DMS153 treated with DMSO at 0.1 percent for 48 hours (cell line): ENCODE measurements around the gene NFS1.
A peak's percentile ranks its signal among the peaks of the same experiment; 100 is the strongest.

Experiments
- DNase-seq: peaks from one replicate; lab custom pipeline; 2025; ENCODE audit not compliant: unreplicated experiment; lab: John Stamatoyannopoulos, UW

The NFS1 gene

DNA sequence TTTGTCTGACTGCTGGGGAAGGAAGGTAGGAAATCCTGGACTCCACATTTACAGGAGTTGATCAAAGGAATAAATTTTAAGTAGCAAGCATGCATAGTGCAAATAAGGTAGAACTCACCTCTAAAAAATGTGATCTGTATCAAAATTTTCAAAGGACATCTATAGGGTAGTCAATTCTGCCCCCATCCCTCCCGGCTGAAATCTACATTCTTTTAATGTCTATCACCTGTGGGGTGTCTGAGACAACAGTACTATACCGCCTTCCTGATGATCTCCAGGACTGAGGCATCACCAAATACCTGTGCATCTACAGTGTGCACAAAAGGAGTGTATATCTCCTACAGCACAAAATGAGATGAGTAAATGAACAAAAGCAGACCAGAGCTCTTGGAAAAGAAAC, 54.3 kb downstream of the NFS1 start:
- no peak for DNase-seq

DNA sequence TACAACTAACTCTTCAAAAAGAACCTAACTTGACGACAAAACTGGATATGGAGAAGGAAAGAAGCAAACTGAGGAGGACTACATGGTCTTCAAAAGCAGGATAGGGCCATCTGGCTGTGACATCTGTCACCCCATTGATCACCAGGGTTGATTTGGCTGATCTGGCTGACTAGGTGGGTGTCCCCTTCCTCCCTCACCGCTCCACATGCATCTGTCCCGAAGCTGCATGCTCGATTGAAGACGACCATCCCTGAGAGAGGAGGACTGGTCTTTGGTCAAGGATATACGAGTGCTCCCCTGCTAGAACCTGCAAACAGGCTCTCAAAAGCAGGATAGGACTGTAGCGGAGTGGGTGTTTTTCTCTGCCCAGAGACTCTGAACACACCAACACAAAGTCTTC, 56.1 kb downstream of the NFS1 start:
- DNase-seq: no peak

DNA sequence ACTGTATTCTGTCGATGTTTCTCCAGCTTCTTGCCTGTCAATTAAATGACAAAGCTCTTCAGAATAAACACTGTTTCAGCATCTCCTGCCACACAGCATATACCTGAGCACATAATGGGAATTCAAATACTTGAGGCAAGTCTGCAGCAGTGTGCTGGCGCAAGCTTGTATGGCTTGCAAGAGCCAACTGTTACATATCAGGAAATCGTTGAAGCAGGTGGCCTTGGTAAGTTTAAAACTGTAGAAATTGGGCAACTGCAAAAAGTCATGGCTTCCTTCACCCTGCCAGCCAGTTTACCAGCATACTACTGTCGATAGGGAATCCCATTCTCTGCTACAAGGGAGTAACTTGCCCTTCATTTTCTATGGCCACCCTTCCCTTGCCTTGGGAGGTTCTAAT, 57.4 kb downstream of the NFS1 start:
- DNase-seq: no peak

DNA sequence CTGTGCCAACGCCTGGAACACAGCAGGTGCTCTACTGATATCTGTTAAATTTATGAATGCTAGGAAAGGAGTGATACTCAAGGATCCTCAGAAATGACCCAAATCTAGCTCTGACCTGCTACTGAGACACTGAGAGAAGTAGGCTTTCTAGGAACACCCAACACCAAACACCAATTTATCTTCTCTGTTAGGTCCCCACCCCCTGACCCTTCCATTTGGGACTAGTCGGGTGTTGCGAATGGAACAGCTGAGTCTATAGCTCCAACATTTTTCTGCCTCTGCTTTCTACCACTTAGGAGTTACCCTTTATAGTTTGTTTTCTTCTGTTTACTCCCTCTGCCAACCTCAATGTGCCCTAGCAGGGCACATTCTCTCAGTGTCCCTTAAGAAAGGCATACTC, 58.4 kb downstream of the NFS1 start:
- DNase-seq: no peak

DNA sequence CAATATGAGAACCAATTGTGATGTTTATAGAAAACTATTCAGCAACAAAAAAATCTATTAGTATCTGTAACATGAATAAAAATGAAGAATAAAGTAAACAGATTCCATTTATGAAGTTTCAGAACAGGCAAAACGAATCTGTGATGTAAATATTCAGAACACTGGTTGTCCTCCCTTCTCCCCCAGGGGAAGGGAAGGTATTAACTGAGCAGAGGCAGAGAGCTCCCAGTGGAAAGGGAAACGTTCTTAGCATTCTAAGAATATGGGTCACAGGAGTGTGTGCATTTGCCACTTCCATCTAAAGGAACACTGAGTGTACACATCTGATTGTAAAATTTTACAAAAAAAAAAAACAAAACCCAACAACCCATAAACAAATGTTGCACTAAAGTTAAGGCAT, 60.4 kb downstream of the NFS1 start:
- no peak for DNase-seq

DNA sequence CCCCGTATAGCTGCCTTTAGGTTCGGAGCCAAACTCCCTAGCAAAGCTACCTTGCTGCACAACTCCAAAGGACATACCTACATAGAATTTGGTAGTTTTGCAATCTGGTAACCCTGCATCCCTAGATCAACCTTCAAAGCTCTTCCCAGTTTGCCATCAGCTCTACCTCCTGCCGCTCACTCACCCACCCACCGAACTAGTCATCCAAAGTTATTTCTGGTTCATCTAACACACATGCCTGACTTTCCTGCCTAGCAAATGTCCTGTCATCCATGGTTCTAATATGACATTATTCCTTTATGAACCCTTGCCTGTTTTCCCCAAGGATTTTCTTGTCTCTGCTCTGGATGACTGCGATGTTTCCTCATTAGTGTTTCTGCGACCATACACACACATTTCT, 61.9 kb downstream of the NFS1 start:
- no peak for DNase-seq

DNA sequence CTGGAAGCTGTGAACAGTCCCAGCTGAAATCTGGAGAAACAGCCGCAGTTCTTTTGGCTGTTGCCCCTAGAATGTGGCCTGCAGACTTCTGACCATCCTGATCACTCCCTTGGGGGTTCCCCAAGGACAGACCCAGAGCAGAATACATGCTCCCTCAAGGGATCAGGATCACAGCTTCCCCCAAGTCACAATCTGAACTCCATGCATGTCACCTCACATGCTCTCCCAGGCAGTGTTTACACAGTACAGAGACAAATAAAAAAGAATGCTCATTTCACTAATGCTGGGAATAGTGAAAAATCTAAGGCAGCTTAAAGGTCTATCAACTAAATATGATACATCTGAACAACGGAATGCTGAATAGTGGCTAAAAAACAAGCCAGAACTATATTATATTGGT, 63.1 kb downstream of the NFS1 start:
- no peak for DNase-seq

DNA sequence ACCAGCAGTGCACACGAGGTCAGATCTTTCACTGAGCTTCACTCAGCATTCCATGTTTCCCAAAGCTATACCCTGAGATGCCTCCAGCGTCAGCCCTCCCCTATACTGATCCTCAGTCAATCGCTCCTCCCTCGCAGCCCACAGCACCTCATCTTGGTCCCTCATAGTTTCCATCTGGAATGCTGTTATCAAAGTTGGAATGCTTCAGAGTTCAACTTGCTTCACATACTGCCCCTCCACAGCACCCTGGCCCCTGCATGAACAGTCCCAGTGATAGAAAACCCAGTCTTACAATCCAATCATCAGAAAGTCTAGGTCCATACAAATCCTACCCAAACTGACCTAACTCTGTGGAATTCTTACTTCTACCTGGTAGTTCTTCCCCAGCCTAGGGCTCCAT, 63.5 kb downstream of the NFS1 start:
- no peak for DNase-seq

DNA sequence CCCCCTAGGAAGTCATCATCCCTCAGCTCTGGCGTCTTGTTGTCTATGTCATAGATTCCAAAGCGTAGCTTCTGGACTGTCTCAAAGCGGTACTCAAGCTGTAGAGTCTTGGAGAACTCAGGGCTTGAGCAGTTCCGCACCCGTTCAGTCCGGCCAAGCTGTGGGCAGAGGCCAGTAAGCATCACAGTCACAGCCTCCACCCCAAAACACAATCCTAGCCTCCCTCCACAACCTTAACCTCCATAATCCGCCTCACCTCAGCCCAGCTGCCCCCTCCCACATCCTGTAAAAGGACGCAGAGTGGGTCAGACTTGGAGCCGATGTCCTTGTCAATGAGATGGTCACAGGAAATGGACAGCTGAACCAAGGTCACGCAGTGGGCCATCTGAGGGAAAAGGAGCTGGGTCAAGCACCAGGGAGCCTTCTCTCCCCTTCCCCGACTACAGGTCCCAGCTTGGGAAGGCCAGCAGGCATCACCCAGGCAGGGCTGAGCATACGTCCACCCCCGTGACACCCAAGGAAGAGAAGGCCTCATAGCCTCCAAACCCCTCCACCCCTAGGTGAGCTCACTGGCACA, 66.5 kb downstream of the NFS1 start:
- DNase-seq: no peak

DNA sequence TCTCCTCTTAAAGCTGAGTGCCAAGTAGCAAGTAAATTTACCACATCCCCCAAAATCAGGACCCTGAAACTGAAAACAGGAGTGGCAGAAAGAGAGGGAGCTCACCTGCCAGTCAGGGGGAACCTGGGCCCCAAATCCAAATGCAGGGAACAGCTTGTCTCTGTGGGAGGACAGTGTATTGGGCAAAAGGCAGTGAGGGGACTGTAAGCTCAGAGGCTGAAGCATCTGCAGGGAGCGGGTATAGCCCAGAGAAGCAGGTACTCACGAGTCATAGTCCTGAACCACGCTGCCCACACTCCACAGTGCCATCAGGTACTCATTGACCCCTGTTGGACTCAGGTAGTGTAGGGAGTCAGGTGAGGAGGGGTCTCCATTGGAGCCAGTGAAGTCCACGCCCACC, 68.5 kb downstream of the NFS1 start:
- DNase-seq: no peak

DNA sequence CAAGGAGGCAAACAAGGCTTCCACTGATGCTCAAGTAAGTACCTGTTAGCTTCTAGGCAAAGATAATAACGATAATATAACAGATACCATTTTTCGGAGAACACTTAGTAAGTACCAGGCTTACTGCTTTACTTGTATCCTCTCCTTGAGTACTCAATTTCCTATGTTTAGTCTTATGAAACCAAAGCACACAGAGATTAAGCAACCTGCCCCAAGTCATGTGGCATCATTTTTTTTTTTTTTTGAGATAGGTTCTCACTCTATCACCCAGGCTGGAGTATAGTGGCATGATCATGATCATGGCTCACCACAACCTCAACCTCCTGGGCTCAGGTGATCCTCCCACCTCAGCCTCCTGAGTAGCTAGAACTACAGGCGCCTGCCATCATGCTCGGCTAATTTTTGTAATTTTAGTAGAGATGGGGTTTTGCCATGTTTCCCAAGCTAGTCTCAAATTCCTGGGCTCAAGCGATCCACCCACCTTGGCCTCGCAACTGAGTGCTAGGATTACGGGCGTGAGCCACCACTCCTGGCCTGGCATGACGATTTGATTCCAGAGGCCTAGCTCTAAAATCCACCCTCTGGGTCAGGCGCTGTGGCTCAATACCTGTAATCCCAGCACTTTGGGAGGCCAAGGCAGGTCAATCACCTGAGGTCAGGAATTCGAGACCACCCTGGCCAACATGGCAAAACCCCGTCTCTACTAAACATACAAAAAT, 69.6 kb downstream of the NFS1 start:
- no peak for DNase-seq

DNA sequence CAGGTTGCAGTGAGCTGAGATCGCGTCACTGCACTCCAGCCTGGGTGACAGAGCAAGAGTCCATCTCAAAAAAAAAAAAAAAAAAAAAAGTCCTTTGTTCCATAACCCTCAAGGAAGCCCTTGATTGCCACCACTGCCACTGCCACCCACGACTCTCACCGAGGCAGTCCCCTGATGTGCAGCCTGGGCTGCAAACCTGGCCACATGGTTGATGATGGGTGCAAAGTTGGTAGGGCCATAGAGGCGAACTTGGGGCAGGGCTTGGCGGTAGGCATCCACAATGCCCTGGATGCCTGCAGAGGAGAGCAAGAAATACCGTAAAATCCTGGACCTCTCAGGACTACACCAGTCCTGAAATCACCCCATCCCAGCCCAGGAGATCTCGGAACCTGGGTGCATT, 72.0 kb downstream of the NFS1 start:
- DNase-seq: no peak

DNA sequence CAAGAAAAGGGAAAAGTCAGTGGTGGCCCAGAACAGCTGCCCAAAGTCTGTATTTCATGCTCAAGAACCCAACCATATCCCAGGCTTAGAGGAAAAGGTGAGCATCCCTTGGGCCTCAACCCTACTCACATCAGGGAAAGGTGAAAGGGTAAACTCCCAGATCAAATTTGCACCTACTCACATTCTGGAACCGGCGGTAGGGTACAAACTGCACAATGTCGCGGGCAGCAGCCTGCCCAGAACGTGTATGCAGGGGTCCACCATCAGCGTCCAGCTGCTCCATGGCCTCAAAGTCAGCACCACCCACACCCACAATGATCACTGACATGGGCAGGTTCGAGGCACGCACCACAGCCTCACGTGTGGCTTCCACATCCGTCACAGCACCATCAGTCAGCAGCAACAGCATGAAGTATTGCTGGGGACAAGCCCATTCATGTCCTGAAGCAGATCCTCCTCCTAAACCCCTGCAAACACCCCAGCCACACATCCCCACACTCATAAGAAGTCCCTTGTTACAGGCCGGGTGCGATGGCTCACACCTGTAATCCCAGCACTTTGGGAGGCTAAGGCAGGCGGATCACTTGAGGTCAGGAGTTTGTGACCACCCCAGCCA, 72.7 kb downstream of the NFS1 start:
- DNase-seq: no peak

DNA sequence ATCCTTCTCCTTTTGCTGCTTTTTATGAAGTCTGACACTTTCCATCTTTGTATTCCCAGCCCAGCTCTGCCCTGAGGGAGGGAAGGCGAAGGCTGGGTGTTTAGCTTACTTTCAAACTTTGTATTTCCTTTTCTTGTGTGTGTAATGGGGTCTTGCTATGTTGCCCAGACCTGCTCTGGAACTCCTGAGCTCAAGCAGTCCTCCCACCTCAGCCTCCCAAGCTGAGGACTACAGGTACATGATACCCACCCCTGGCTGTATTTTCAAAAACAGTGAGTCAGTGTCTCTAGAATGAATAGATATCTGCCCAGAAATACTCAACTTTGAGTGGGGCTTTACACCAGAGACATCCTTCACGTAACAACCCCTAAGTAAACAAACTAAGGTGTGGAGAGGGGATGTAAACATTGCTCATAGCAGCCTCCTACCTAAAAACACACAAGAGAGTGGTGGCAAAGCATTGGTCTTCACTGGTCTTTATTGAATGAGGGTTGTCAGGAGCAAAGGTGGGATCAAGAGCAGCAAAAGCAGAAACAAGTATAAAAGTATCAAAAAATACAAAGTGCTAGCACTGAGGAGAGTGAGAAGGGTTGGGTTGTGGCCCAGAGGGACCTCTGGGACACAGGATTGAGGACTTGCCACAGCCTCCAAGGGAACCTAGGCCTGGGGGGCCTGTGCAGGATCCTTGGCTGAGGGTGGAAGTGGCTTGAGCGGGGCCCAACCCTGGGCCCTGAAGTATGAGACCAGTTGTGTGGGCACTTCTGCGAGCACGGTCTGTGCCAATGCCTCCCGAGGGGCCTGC, 73.4 kb downstream of the NFS1 start:
- DNase-seq: no peak

DNA sequence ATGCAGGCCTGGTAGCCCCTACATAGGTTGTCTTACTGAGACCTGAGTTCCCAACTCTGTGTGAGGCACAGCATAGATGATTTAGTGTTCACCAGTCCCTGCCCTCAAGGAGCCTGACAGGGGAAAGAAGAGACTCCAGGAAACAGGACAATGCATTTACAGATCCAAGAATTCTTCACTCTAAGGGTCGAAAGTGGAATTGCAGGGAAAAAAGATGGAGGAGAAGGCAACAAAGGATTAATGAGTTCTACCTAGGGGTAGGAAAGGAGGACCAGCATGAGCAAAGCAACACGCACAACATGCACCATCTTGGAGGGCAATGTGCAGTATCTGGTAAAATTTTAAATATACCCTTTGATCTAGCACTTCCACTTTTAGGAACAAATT, 77.6 kb downstream of the NFS1 start:
- no peak for DNase-seq

DNA sequence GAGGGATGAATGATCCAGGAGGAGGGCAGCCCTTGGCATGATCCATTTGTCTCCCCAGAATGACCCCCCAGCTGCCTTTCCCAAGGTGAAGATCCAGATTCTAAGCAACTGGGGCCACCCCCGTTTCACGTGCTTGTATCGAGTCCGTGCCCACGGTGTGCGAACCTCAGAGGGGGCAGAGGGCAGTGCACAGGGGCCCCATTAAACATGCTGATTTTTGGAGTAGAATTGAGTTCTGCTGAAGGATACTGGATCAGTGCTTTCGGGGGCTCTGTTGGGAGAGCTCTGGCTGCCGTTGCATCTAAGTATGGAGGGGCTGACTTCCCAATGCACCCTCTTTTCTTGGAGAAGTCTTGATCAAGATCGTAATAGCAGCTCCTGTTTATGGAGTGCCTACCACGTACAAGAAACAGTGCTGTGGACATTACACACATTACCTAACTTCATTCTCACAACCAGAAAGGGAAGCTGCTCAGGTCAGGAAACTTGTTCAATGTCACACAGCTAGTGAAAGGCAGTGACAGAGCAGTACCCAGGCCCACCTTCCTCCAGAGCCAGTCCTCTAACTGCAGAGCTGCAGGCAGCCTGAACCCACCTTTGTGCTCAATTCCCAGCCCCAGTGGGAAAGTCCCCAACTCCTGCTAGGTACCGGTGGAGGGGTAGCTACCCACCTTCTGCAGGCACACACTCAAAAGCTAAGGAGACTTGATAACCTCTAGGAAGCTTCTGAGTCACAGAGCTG, 78.2 kb downstream of the NFS1 start:
- DNase-seq: no peak

DNA sequence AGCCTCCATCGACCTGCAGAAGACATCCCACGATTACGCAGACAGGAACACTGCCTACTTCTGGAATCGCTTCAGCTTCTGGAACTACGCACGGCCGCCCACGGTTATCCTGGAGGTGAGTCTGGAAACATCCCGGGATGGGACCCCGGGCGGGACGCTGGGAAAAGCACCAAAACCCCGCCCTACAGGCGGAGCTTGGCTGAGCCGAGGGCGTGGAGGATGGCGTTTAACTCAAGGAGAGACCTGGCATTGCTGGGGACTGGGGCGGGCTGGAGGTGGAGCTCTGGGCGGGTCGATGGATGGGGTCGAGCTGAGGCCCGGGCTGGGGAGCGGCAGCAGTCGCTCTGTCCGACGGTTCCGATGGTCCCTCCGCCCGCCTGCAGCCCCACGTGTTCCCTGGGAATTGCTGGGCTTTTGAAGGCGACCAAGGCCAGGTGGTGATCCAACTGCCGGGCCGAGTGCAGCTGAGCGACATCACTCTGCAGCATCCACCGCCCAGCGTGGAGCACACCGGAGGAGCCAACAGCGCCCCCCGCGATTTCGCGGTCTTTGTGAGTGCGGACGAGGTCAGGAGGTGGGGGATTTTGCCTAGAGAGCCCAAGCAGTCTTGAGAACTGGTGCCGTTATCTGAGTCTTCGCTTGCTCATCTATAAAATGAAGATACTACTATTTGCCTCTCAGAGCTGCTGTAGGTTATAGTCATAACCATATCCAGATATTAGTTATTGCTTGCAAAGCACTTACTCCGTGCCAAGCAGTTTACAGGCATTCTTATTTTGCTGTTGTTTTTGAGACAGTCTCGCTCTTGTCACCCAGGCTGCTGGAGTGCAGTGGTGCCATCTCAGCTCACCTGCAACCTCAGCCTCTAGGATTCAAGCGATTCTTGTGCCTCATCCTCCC, 79.7 kb downstream of the NFS1 start:
- peak; percentile 54 for DNase-seq

DNA sequence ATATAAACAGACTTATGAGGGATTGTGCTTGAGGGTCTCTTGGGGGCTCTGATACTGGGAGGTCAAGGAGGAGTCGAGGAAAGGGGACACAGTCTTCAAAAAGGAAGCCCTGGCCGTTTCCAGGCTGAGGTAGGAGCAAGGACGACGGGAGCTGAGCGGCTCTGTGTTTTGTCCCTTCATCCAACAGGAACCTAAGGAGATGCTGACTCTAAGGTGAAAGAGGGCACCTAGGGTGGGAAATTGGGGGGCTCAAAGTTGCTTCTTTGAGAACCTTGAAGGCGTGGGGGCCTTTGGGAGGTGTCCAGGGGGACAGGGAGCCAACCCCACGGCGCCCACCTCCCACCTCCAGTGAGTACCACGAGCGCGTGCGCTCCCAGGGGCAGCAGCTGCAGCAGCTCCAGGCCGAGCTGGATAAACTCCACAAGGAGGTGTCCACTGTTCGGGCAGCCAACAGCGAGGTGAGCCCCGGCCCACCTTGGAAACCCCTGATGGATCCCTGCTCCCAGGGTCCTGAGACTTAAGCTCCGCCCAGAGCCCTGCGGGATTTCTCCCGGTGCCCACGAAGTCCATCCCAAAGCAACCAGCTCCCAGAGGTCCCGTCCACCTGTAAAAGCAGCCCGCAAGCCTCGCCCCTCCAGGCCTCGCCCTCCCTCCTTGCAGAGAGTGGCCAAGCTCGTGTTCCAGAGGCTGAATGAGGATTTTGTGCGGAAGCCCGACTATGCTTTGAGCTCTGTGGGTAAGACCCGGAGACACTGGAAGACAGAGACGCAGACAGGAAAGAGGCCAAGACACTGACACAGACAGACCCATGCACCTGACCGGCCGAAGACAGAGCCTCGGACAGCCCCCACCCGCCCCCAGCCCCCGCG, 80.7 kb downstream of the NFS1 start:
- no peak for DNase-seq
